Astrocyte (in vitro differentiated cells and primary cell): ENCODE measurements around the gene PRCD.

Experiments
- EZH2 ChIP-seq: IDR thresholded peaks from 2 replicates; pipeline ENCODE4 v1.6.1; 2012; ENCODE audit warnings: mild to moderate bottlenecking, low read length, inconsistent platforms; ENCODE audit not compliant: insufficient read depth
- TF ChIP-seq, protein P1 (sequence below): IDR thresholded peaks from 2 replicates; pipeline ENCODE4 v1.5.1; 2011; ENCODE audit warnings: low read depth, mild to moderate bottlenecking, inconsistent platforms, low read length, moderate library complexity; ENCODE audit not compliant: insufficient read depth

DNA sequence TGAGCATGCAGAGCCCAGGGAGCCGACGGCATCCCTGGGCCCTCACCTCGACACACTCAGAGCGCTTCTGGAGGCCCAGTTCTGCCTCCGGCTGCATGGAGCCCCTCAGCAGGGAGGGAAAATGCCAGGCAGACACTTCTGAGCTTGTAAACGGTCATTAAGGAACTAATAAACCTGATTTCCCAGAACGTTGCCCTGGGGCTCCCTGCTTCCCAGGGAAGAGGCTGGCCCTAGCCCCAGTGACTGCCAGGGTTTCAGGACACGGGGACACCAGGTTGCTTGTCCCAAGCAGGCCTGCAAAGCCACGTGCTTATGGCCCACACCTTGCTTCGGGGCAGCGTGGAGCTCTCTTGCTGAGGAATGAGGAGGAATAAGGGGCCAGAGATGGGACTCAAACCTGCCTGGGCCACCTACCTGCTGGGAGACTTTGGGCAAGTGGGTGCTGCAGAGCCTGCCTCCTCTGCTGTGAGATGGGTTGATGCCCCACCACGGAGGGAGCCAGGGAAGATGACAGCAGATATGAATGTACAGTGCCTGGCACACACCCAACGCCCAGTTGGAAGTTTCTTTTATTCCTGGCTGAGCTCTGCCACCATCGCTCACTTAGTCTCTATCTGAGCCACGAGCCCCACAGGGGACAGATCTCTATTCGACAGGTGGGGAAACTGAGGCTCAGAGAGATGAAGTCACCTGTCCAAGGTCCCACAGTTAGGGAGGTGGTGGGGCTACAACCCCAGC, 44.0 kb upstream of the PRCD start:
- TF ChIP-seq, protein P1, sequence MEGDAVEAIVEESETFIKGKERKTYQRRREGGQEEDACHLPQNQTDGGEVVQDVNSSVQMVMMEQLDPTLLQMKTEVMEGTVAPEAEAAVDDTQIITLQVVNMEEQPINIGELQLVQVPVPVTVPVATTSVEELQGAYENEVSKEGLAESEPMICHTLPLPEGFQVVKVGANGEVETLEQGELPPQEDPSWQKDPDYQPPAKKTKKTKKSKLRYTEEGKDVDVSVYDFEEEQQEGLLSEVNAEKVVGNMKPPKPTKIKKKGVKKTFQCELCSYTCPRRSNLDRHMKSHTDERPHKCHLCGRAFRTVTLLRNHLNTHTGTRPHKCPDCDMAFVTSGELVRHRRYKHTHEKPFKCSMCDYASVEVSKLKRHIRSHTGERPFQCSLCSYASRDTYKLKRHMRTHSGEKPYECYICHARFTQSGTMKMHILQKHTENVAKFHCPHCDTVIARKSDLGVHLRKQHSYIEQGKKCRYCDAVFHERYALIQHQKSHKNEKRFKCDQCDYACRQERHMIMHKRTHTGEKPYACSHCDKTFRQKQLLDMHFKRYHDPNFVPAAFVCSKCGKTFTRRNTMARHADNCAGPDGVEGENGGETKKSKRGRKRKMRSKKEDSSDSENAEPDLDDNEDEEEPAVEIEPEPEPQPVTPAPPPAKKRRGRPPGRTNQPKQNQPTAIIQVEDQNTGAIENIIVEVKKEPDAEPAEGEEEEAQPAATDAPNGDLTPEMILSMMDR, result no peak
- TF ChIP-seq EZH2, result no peak
